ENCODE measurements around the gene PHF24.

Gene PHF24

DNA sequence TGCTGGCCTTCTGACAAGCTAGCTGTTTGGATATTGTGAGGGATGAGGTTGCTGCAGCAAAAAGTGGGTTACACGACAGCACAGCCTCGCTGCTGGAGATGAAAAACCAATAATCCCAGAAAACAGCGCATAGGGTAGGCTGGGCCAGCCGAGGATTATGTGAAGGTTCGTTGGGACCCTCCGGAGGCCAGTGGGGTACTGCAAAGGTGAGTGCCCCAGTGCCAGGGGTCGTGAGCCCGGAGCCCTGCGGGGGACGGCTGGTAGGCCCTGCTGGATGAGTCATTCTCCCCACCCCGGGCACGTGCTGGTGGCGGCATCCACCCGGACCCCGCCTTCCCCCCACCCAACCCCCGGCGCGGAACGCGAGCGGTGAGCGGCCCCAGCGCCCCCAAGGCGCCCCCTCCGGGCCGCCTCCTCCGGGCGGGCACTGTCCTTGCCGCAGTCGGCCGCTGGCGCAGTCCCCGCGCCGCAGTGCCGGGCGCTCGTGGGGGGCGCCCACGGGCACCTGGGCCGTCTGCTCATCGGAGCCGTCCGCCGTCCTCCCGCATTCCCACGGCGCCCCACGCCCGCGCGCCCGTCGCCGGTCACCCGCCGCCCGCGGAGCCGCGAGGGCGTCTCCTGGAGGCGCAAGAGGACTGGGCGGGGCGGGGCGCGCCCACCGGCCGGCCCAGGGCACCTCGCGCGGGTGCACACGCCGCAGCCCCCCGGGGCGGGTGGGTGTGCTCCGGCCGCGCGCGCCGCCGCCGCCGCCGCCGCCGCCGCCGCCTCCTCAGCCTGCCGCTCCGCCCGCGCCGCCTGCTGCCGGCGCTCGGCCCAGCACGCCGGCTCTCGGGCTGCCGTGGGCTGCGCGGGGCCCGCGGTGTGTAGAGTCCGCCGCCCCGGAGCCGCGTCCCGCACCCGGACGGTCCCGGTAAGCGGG, at the start of gene PHF24:
PHF24 (plus strand) TSS at position 794 of the 919 bp plus-strand sequence. CDS start 13,014 bp downstream, outside the sequence.
- TF ChIP-seq, protein P1, sequence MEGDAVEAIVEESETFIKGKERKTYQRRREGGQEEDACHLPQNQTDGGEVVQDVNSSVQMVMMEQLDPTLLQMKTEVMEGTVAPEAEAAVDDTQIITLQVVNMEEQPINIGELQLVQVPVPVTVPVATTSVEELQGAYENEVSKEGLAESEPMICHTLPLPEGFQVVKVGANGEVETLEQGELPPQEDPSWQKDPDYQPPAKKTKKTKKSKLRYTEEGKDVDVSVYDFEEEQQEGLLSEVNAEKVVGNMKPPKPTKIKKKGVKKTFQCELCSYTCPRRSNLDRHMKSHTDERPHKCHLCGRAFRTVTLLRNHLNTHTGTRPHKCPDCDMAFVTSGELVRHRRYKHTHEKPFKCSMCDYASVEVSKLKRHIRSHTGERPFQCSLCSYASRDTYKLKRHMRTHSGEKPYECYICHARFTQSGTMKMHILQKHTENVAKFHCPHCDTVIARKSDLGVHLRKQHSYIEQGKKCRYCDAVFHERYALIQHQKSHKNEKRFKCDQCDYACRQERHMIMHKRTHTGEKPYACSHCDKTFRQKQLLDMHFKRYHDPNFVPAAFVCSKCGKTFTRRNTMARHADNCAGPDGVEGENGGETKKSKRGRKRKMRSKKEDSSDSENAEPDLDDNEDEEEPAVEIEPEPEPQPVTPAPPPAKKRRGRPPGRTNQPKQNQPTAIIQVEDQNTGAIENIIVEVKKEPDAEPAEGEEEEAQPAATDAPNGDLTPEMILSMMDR (IDR thresholded peaks at IDR 0.05), result peak; percentile 39

DNA sequence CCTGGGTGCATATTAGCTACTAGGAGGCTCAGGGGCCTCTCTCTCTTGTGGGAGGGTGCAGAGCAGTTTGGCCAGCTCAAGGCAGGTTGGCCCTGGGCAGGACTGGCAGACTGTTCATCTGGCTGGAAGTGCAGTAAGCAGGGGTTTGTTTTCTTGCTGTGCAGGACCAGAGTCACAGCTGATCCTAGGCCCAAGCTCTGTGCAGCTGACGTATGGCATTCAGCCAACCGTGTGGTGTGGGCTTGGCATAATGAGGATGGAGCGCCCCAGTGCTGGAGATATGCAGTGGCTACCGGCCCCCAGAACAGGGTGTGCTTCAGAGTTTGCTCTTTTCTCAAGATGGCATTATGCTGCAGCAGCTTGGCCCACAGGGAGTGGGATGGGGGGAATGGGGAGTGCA, 31.0 kb upstream of the PHF24 start:
- TF ChIP-seq, protein P1 (IDR thresholded peaks at IDR 0.05), result no peak

DNA sequence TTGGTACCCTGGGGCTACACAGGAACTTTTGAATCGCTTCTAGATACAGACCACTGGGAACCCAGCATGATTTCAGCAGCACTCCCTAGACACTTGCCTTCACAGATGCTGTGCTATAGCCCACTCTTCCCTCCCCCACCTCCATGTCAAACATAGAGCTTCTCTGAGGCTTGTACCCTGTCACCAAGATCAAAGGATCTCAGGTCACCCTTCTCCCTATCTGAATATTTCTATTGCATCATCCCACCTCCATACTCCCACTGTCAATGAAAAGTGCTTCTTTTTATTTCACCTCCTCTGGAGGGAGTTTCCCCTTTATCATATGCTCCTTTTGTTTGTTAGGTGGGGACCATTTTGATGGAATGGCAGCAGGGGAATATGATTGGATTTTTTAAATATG, 29.2 kb upstream of the PHF24 start:
- TF ChIP-seq, protein P1 (IDR thresholded peaks at IDR 0.05), result no peak

DNA sequence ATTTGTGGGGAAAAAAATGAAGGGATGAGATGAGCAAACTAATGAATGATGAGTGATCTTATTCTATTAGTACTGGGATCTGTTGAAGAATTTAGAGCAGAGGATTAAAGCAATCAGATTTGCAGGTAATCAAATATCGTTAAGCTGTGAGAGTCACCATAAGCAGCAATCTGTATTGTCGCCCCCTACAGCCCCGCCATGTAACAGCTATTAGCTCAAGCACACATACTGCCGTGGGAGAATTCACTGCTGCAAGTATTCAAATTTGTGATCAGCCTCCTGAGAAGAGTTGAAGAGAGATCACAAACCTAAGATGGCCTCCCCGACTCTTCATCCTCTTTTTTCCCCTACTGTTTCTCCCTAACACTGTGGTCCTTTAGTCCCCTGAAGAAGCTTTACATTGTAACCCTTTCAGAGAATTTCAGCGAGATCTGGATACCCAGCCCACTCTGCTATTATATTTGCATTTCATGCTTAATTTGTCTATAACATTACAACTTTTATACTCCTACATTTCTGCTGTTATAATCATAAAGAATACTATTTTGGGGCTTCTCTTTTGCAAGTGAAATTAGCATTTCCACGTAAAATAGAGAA, 28.5 kb upstream of the PHF24 start:
- TF ChIP-seq, protein P1 (IDR thresholded peaks at IDR 0.05), result peak; percentile 83

DNA sequence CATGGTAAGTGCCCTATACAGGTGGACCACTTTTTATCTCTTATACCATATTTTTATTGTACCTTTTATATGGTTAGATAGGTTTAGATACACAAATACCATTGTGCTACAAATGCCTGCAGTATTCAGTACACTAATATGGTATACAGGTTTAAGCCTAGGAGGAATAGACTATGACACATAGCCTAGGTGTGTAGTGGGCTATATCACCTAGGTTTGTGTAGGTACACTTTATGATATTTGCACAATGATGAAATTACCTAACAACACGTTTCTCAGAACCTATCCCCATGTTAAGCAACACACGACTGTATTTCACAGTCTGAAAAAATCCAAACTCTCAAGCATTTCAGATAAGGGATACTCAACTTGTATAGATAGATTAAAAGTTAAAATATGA, 9.6 kb upstream of the PHF24 start:
- TF ChIP-seq, protein P1 (IDR thresholded peaks at IDR 0.05), result no peak

DNA sequence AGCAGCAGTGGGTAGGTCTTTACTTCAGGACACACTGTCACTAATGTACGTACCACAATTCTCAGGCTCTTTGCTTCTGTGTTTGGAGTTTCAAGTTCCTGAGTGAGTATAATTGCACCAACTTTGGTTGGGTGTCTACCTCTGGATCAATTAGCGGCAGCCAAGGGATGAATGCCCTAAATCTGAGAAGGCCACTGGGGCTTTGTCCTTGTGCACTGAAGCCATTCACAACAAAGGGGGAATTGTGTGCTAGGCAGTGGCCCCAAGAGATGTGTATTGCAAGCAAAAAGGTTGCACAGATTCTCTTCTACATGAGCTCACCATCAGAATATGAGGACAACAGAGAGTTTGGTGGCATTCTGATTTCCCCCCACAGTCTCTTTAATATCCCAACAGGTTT, 3.9 kb upstream of the PHF24 start:
- TF ChIP-seq, protein P1 (IDR thresholded peaks at IDR 0.05), result no peak

DNA sequence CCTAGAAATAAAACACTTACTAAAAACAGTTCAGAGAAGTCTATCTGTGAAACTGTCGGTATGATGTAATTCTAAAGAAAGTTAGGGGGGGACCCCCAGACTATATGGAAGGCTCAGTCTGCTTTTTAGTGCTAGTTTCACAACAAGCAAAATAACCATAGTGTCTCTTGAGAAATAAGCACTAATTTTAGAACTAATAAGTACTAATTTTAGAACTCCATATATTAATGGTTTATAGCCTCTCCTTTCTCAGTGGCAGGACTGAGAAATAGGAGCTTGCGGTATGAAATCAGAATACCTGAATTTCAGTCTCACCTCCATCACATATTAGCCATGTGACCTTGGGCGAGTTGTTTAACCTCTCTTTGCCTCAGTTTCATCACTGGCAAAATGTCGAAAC, 1.4 kb upstream of the PHF24 start:
- TF ChIP-seq, protein P1 (IDR thresholded peaks at IDR 0.05), result no peak
